IPS-15b (cell line): ENCODE measurements around the gene MC3R.

ENCODE experiments used
- H3K27me3 ChIP-seq: one replicate; pipeline ENCODE4 v1.6.1; 2013; ENCODE audit warnings: low read length; ENCODE audit not compliant: control insufficient read depth, insufficient read depth
- H3K36me3 ChIP-seq: one replicate; pipeline ENCODE4 v1.6.1; 2013; ENCODE audit warnings: low read length; ENCODE audit not compliant: control insufficient read depth, insufficient read depth
- H3K4me1 ChIP-seq: one replicate; pipeline ENCODE4 v1.6.1; 2013; ENCODE audit warnings: mild to moderate bottlenecking, low read length; ENCODE audit not compliant: control insufficient read depth, insufficient read depth
- H3K4me3 ChIP-seq: one replicate; pipeline ENCODE4 v1.5.1; 2013; ENCODE audit warnings: low read depth, low read length
- H3K9ac ChIP-seq: one replicate; pipeline ENCODE4 v1.6.1; 2013; ENCODE audit warnings: low read depth, mild to moderate bottlenecking, low read length
- H3K9me3 ChIP-seq: one replicate; pipeline ENCODE4 v1.6.1; 2013; ENCODE audit warnings: mild to moderate bottlenecking, low read length; ENCODE audit not compliant: control insufficient read depth, insufficient read depth

MC3R gene

DNA sequence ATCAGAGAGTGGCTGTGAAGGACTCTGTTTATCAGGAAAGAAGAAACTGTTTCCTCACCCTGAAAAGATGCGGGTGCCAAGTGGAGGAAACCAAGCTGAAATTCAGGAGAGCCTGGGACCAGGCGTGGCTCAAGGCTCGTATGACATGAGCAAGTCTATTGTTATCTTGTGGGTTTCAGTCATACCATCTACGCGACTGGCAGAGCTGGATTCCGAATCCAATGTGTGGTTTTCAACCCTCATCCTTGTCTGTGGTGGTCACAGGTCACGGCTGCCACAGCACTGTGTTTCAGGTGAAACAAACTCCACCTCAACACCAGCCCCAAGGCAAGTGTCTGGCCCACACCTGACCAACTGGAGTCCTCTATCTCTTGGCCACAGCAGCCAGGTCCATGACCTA is 9.1 kb downstream of the MC3R start:
- no peaks in the 10 kb centered on the region for H3K4me1 ChIP-seq
- H3K4me3 ChIP-seq, result no peak overlapping the region
- no peaks in the 10 kb centered on the region for H3K36me3 ChIP-seq
- H3K9ac ChIP-seq, result no peak overlapping the region
- no peaks in the 10 kb centered on the region for H3K27me3 ChIP-seq
- H3K9me3 ChIP-seq, result peaks cover 3% of the 10 kb centered on the region

DNA sequence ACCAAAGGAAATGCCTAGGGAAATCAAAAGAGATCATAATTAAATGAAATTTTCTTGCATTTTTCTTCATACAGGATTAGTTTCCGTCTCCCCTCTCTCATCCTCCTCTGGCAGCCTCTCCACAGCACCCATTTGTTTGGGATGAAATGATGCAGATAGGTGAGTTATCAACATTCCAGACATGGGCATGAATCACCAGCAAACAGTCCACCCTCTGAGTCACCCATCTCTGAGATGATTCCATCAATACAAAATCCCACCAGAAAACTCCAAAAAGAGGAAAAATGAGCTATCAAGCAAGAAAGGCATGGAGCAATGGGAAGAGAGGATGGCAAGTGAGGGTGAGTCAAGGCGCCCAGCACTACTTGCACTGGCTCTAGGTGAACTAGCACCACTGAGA is 11.4 kb downstream of the MC3R start:
- Histone ChIP-seq H3K9me3 (peaks cover 3% of the 10 kb centered on the region), H3K4me3 (no peak overlapping the region), H3K36me3 (no peaks in the 10 kb centered on the region), H3K9ac (no peak overlapping the region), H3K27me3 (no peaks in the 10 kb centered on the region), H3K4me1 (no peaks in the 10 kb centered on the region)

DNA sequence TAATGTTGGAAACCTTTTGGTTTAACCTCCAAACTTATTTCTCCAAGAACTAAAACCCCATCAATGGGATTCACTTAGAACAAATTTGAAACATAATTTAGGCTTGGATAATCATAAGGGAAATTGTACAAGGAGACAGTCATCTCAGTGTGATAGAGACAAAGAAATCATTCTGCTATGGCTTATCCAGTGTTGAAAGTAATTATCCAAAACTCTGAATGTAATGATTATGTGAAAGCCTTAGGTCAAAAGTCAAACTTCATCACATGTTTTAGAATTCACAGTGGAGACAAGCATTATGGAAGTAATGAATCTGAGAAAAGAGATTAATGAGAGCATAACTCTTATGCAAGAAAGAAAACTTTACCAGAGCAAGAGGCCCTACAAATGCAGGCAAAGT is 20.0 kb downstream of the MC3R start:
- H3K27me3 ChIP-seq, result no peaks in the 10 kb centered on the region
- H3K9me3 ChIP-seq, result no peaks in the 10 kb centered on the region

DNA sequence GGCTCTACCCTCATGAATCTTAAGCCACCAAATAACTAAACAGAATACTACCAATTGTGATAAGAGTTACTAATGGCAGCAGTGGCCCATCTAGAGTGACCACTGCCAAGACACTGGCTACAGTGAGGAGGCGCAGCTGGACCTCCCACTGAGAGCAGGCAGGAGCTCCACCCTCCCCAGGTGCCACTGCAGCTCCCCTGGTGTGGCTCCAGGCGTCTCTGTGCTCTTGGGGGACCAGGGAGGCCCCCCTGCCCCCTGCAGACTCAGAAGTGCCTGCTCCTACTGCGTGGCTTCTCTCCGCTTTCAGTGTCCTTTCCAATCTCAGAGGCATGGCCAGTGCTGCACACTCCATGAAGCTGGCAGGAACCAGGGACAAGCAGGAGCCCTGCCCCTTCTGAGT is 23.4 kb downstream of the MC3R start:
- H3K36me3 ChIP-seq, result no peaks in the 10 kb centered on the region
- peaks cover 8% of the 10 kb centered on the region for H3K9me3 ChIP-seq
- no peak overlapping the region for H3K4me3 ChIP-seq
- no peaks in the 10 kb centered on the region for H3K4me1 ChIP-seq
- H3K27me3 ChIP-seq, result no peaks in the 10 kb centered on the region
- H3K9ac ChIP-seq, result no peak overlapping the region

More for the DNA sequence above, 20.0 kb downstream of the MC3R start:
- H3K4me3 ChIP-seq, result no peak overlapping the region
- H3K36me3 ChIP-seq, result no peaks in the 10 kb centered on the region
- H3K9ac ChIP-seq, result no peak overlapping the region
- no peaks in the 10 kb centered on the region for H3K4me1 ChIP-seq

DNA sequence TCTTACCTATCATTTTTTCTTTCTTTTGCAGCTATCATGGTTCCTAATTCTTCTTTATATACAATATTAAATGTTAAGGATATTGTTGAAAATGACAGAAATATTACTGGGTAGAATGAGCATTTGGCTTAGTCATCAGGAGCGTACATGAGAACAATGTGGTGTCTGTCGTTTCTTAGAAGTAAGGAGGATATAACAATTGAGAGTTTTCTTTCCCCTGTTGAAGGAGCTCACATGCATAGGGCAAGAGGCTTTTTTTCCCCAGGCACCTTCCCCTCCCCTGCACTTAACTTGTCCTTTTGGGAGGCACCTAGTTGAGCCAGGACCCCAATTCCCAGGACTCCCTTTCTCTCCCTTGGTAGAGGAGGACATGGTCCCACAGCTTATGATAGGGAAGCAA is 25.0 kb downstream of the MC3R start:
- H3K36me3 ChIP-seq, result no peaks in the 10 kb centered on the region
- no peak overlapping the region for H3K9ac ChIP-seq
- no peaks in the 10 kb centered on the region for H3K27me3 ChIP-seq
- H3K4me1 ChIP-seq, result no peaks in the 10 kb centered on the region
- no peak overlapping the region for H3K4me3 ChIP-seq
- peaks cover 8% of the 10 kb centered on the region for H3K9me3 ChIP-seq

DNA sequence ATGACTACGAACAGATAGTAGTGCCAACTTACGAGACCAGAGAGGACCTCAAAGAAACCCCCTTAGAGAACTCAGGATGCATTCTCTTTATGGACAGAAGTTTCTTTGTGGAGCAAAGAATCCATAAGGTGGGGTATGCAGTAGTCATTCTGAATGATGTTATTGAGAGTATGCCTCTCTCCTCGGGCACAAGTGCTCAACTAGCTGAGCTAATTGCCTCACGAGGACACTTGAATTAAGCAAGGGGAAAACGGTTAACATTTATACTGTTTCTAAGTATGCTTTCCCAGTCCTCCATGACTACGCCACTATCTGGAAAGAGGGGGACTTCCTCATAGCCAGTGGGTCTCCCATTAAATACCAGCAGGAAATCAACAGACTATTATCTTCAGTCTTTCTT is 25.6 kb downstream of the MC3R start:
- H3K36me3 ChIP-seq, result no peaks in the 10 kb centered on the region
- H3K4me3 ChIP-seq, result no peak overlapping the region
- H3K9me3 ChIP-seq, result peaks cover 8% of the 10 kb centered on the region
- no peak overlapping the region for H3K9ac ChIP-seq
- no peaks in the 10 kb centered on the region for H3K27me3 ChIP-seq
- no peaks in the 10 kb centered on the region for H3K4me1 ChIP-seq

DNA sequence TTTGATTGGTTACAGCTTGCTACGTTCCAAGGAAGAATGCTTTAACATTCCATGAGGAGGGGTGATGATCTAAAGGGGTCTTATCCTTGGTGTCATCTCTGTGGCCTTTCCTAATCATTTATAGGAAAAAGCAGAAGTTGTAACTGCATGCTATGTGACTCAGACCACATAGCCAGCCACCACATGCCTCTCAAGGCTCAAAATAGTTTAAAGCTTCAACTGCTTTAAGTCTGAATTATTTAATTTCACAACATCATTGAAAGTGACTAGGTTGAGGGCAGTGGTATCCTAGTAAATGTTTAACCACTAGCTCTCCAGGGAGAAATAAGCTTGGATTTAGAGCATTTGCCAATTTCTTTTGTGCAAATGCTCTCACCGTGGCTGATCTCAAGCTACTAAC is 29.7 kb downstream of the MC3R start:
- H3K9ac ChIP-seq, result no peak overlapping the region
- no peaks in the 10 kb centered on the region for H3K36me3 ChIP-seq
- H3K9me3 ChIP-seq, result peaks cover 8% of the 10 kb centered on the region
- H3K4me3 ChIP-seq, result no peak overlapping the region
- H3K27me3 ChIP-seq, result no peaks in the 10 kb centered on the region
- H3K4me1 ChIP-seq, result no peaks in the 10 kb centered on the region

DNA sequence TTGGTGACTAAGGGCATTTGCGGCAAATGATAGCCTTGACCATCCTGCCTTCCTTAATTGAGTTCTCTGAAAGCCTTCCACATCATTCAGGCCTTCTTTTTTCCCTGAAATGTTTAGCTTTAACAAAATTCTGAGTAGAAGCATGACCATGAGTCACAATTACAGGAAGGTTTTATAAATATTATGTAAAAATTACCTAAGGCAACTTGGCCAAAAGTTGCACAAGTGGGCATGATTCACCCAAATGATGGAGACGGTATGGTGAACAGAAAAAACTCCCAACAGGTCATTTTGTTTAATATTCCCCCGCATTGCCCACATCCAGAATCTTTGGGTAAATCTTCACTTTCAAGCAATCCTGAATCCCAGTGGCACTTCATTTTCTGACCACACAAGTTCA is 37.0 kb downstream of the MC3R start:
- Histone ChIP-seq H3K36me3 (no peaks in the 10 kb centered on the region), H3K4me1 (no peaks in the 10 kb centered on the region), H3K4me3 (no peak overlapping the region), H3K27me3 (no peaks in the 10 kb centered on the region), H3K9ac (no peak overlapping the region), H3K9me3 (peaks cover 3% of the 10 kb centered on the region)

DNA sequence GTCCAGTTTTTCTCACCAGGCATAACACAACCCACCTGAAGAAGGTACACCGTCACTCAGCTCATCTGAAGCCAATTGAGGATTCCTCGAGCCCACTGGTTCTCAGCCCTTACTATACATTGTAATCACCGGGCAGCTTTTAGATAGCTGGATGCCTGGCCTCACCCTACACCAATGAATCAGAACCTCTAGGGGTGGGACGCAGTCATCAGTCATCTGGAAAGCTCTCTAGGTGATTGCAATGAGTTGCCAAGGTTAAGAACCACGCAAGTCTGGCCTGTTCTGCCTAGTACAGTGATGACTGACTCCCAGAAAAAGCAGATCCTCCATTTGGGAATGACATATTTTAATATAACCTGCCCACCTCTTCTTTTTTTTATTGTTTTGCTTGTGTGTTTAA is 41.1 kb downstream of the MC3R start:
- no peaks in the 10 kb centered on the region for H3K9me3 ChIP-seq
- no peaks in the 10 kb centered on the region for H3K27me3 ChIP-seq
- H3K4me3 ChIP-seq, result no peak overlapping the region
- H3K36me3 ChIP-seq, result no peaks in the 10 kb centered on the region
- H3K9ac ChIP-seq, result no peak overlapping the region
- no peaks in the 10 kb centered on the region for H3K4me1 ChIP-seq

DNA sequence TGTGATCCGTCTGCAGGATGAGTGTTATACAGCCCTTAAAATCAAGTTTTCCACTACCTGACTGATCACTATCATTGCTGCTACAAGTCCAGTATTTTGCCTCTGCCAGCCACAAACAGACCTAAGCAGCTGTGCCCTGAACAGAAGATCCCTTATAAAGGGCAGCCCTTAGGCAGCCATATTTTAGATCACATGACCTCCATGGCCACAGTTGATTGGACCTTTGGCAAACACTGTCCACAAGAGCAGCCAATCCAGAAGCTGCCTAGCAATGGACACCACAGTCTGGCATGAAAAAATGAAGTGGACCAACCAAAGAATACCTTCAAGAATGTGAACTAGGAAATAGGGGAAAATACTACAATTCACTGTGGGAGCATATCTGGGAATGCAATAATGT is 50.8 kb downstream of the MC3R start:
- H3K9ac ChIP-seq, result no peak overlapping the region
- no peaks in the 10 kb centered on the region for H3K36me3 ChIP-seq
- H3K27me3 ChIP-seq, result no peaks in the 10 kb centered on the region
- no peaks in the 10 kb centered on the region for H3K4me1 ChIP-seq
- no peak overlapping the region for H3K4me3 ChIP-seq
- H3K9me3 ChIP-seq, result no peaks in the 10 kb centered on the region
